Endodermal cell (in vitro differentiated cells): ENCODE measurements around the gene ELL. TPM values are rescaled to one million over a fixed set of nuclear protein-coding genes. Genes with fewer than 3 reads are reported as not detected.

Experiments used
- DNase-seq: peaks from one replicate; pipeline ENCODE4 v3.0.0-alpha.2; 2017
- H3K27ac ChIP-seq: 2 replicates; pipeline ENCODE4 v1.5.1; 2013; ENCODE audit warnings: mild to moderate bottlenecking, low read depth, low read length, moderate library complexity
- H3K27me3 ChIP-seq: 2 replicates; pipeline ENCODE4 v1.6.1; 2013; ENCODE audit warnings: mild to moderate bottlenecking, low read length, moderate library complexity; ENCODE audit not compliant: insufficient read depth, control insufficient read depth, poor library complexity, severe bottlenecking
- H3K36me3 ChIP-seq: 2 replicates; pipeline ENCODE4 v1.7.0; 2013; ENCODE audit warnings: mild to moderate bottlenecking, low read length, moderate library complexity; ENCODE audit not compliant: control insufficient read depth, insufficient read depth
- H3K4me1 ChIP-seq: one replicate; pipeline ENCODE4 v1.7.0; 2013; ENCODE audit warnings: low read length; ENCODE audit not compliant: control insufficient read depth, insufficient read depth
- H3K4me3 ChIP-seq: 2 replicates; pipeline ENCODE4 v1.5.1; 2013; ENCODE audit warnings: mild to moderate bottlenecking, low read length, moderate library complexity
- H3K9ac ChIP-seq: 2 replicates; pipeline ENCODE4 v1.6.1; 2013; ENCODE audit warnings: mild to moderate bottlenecking, low read length, moderate library complexity; ENCODE audit not compliant: poor library complexity, severe bottlenecking; ENCODE audit errors: extremely low read depth
- H3K9me3 ChIP-seq: 2 replicates; pipeline ENCODE4 v1.6.1; 2013; ENCODE audit warnings: mild to moderate bottlenecking, low read length, moderate library complexity; ENCODE audit not compliant: control insufficient read depth
- H3K27ac Mint-ChIP-seq: 2 replicates; pipeline ENCODE4 v1.8.0; 2020; ENCODE audit warnings: mixed read lengths
- H3K27me3 Mint-ChIP-seq: 2 replicates; pipeline ENCODE4 v1.8.0; 2021; ENCODE audit warnings: mild to moderate bottlenecking, mixed read lengths; ENCODE audit not compliant: insufficient read depth
- H3K36me3 Mint-ChIP-seq: 2 replicates; pipeline ENCODE4 v1.8.0; 2020; ENCODE audit warnings: low read depth, mixed read lengths
- H3K4me1 Mint-ChIP-seq: 2 replicates; pipeline ENCODE4 v1.8.0; 2020; ENCODE audit warnings: mixed read lengths
- H3K4me3 Mint-ChIP-seq: 2 replicates; pipeline ENCODE4 v1.8.0; 2020; ENCODE audit warnings: mild to moderate bottlenecking, moderate library complexity, mixed read lengths
- H3K9me3 Mint-ChIP-seq: 2 replicates; pipeline ENCODE4 v1.8.0; 2020; ENCODE audit warnings: mild to moderate bottlenecking, mixed read lengths
- WGBS, 2 experiments: methylation state at CpG; one replicate each; pipeline versions ENCODE4 v1.1.5 to v1.1.7; 2013; ENCODE audit warnings: missing lambda C conversion rate in 2 of 2, mixed read lengths in 1 of 2; ENCODE audit not compliant: insufficient coverage in 1 of 2, insufficient read length in 1 of 2; 5-methylcytosine and 5-hydroxymethylcytosine counted together
- total RNA-seq, 2 donors: library from RNA; stranded (reverse); fragmentation: NEBNext Ultra II Directional in 1 of 2; extraction: Animal tissue kit (Norgen Biotek cat#: 25700) in 1 of 2; gene quantifications; 2 replicates in 1 of 2; 3 replicates in 1 of 2; pipeline ENCODE4 v1.2.1, GENCODE V29; 2021
- TF ChIP-seq, protein P1 (sequence below): fragments of 200-600 bp; sonication (generic); conservative IDR thresholded peaks from 2 replicates; pipeline ENCODE4 v1.5.0; 2021; ENCODE audit warnings: antibody characterized with exemption, mild to moderate bottlenecking

ELL gene
- total RNA-seq, 2 donors from 2014 or later, result 10.9 to 15.4 TPM

DNA sequence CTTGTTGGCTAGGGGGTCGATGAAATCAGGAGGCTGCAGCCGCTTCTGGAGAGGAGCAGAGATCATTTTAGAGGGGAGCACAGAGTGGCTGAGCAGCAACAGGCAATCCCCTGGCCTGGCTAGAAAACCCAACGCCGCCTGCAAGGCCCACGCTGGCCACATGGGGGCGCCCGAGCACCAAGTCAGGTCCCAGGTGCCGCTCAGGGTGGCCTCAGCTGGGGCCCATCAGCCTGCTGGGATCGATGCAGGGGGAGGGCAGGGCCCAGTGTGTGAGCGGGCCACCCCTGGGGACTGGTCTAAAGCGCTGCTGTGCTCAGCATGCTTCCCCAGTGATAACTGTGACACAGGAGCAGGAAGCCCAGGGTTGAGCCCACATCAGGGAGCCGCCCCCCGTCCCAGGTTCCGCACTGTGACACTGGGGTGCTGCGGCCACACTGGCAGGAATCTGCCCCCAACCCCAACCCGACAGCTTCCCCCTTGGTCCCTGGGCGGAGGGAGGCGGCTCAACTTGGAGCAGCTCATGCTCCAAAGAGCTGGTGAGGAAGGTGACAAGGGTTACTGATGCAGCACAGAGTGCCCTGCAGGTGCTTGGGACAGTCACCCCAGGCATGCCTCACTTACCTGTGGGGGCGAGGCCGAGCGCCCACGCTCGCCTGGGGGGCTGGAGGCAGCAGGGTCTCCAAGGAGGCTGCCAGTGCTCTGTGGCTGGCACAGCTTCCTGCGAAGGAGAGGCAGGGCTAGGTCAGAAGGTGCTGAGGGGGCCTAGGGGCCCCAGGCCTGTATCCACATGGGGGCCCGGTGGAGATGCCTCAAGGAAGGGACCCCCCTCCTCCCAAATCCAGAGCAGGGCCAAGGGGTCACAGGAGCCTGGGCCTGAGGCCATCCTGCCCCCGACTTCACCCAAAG, 70.7 kb downstream of the ELL start:
- TF ChIP-seq, protein P1, sequence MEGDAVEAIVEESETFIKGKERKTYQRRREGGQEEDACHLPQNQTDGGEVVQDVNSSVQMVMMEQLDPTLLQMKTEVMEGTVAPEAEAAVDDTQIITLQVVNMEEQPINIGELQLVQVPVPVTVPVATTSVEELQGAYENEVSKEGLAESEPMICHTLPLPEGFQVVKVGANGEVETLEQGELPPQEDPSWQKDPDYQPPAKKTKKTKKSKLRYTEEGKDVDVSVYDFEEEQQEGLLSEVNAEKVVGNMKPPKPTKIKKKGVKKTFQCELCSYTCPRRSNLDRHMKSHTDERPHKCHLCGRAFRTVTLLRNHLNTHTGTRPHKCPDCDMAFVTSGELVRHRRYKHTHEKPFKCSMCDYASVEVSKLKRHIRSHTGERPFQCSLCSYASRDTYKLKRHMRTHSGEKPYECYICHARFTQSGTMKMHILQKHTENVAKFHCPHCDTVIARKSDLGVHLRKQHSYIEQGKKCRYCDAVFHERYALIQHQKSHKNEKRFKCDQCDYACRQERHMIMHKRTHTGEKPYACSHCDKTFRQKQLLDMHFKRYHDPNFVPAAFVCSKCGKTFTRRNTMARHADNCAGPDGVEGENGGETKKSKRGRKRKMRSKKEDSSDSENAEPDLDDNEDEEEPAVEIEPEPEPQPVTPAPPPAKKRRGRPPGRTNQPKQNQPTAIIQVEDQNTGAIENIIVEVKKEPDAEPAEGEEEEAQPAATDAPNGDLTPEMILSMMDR, result peak; percentile 97
- H3K27me3 ChIP-seq, result no peaks in the 10 kb centered on the region
- WGBS, 2 experiments, result 59 to 64% methylated on average over 15 to 26 of the region's 26 CpGs
- H3K4me1 ChIP-seq, result no peaks in the 10 kb centered on the region
- Mint-ChIP-seq H3K4me1 (peaks cover 1% of the 10 kb centered on the region), H3K9me3 (no peaks in the 10 kb centered on the region), H3K36me3 (peaks cover 22% of the 10 kb centered on the region), H3K27ac (peak overlapping the region; percentile 65), H3K4me3 (no peak overlapping the region), H3K27me3 (no peaks in the 10 kb centered on the region)
- no peak overlapping the region for H3K9ac ChIP-seq
- no peak overlapping the region for H3K4me3 ChIP-seq
- no peaks in the 10 kb centered on the region for H3K9me3 ChIP-seq
- peak; percentile 97 for DNase-seq
- peaks cover 10% of the 10 kb centered on the region for H3K36me3 ChIP-seq
- H3K27ac ChIP-seq, result no peak overlapping the region

GRCh38 chr19:18450021-18450930, 71.6 kb downstream of the ELL start:
- DNase-seq, result no peak
- no peak overlapping the region for H3K4me3 ChIP-seq
- no peaks in the 10 kb centered on the region for H3K27me3 Mint-ChIP-seq
- H3K4me3 Mint-ChIP-seq, result no peak overlapping the region
- no peaks in the 10 kb centered on the region for H3K4me1 ChIP-seq
- no peaks in the 10 kb centered on the region for H3K9me3 ChIP-seq
- H3K27me3 ChIP-seq, result no peaks in the 10 kb centered on the region
- WGBS, 2 experiments, result 87 to 88% methylated on average over 20 to 33 of the region's 33 CpGs
- H3K27ac Mint-ChIP-seq, result peak overlapping the region; percentile 65
- H3K27ac ChIP-seq, result no peak overlapping the region
- H3K9ac ChIP-seq, result no peak overlapping the region
- TF ChIP-seq, protein P1, result no peak
- peaks cover 19% of the 10 kb centered on the region for H3K36me3 Mint-ChIP-seq
- peaks cover 14% of the 10 kb centered on the region for H3K36me3 ChIP-seq
- H3K9me3 Mint-ChIP-seq, result no peaks in the 10 kb centered on the region
- peaks cover 1% of the 10 kb centered on the region for H3K4me1 Mint-ChIP-seq

- Histone ChIP-seq H3K27ac (no peak overlapping the region), H3K36me3 (peaks cover 14% of the 10 kb centered on the region), H3K4me1 (no peaks in the 10 kb centered on the region), H3K4me3 (no peak overlapping the region), H3K9ac (no peak overlapping the region), H3K9me3 (no peaks in the 10 kb centered on the region), H3K27me3 (no peaks in the 10 kb centered on the region)
- 95 to 99% methylated on average over 13 to 14 of the region's 14 CpGs for WGBS, 2 experiments
- H3K9me3 Mint-ChIP-seq, result no peaks in the 10 kb centered on the region
- H3K4me1 Mint-ChIP-seq, result peaks cover 1% of the 10 kb centered on the region
- H3K27me3 Mint-ChIP-seq, result no peaks in the 10 kb centered on the region
- TF ChIP-seq, protein P1, result no peak
- H3K27ac Mint-ChIP-seq, result no peak overlapping the region
- no peak for DNase-seq
- H3K4me3 Mint-ChIP-seq, result no peak overlapping the region
- peaks cover 19% of the 10 kb centered on the region for H3K36me3 Mint-ChIP-seq
Measured at GRCh38 chr19:18449552-18449951, 72.3 kb downstream of the ELL start.
